BJ (cell line): ENCODE measurements around the gene ISLR2. TPM values are rescaled to one million over a fixed set of nuclear protein-coding genes. Genes with fewer than 3 reads are reported as not detected.
A peak's percentile ranks its signal among the peaks of the same experiment; 100 is the strongest.

Experiments used
- CTCF ChIA-PET: fragments of 350-600 bp; formaldehyde crosslinking; extraction: SDS; loops from one replicate; lab custom pipeline; 2021; ENCODE audit warnings: antibody characterized with exemption, inconsistent platforms; lab: Yijun Ruan, JAX
- POLR2A ChIA-PET: fragments of 300-600 bp; sonication (Branson Sonifier 250); formaldehyde crosslinking; extraction: SDS; loops from one replicate; lab custom pipeline; 2021; ENCODE audit warnings: antibody characterized with exemption; lab: Charles Lee
- DNase-seq: peaks from one replicate; pipeline ENCODE4 v3.0.0-alpha.2; 2011; ENCODE audit warnings: low read depth
- H3K27me3 ChIP-seq: 2 replicates; pipeline ENCODE4 v1.6.0; 2011; ENCODE audit warnings: low read length; ENCODE audit not compliant: control insufficient read depth, insufficient read depth
- H3K36me3 ChIP-seq: 2 replicates; pipeline ENCODE4 v1.5.1; 2011; ENCODE audit warnings: low read length; ENCODE audit not compliant: control insufficient read depth, insufficient read depth
- H3K4me3 ChIP-seq: 2 replicates; pipeline ENCODE4 v1.5.1; 2011; ENCODE audit warnings: low read depth, mild to moderate bottlenecking, control low read depth, low read length
- CTCF ChIP-seq: IDR thresholded peaks from 2 replicates; pipeline ENCODE4 v1.5.1; 2011; ENCODE audit warnings: low read depth, mild to moderate bottlenecking, control low read depth, inconsistent platforms, low read length, moderate library complexity; ENCODE audit not compliant: insufficient read depth
- polyA plus RNA-seq: library from polyadenylated mRNA; depleted of rRNA; stranded (reverse); fragments of >200 nt; gene quantifications from 2 replicates; pipeline ENCODE4 v1.2.3, GENCODE V29; 2011

Gene ISLR2
- polyA plus RNA-seq, 1 experiment: 0.02 TPM

GRCh38 chr15:74136814-74137536 is 6.6 kb downstream of the ISLR2 start:
- no peaks in the 10 kb centered on the region for H3K36me3 ChIP-seq
- CTCF ChIA-PET: interaction anchor here (0.6 kb wide), 1 partner anchor 17 kb away, joined by 3 read pairs; no protein-coding TSS in a partner anchor
- H3K4me3 ChIP-seq: peak overlapping the region; percentile 37
- DNase-seq: no peak
- no peak for TF ChIP-seq CTCF
- peaks cover 24% of the 10 kb centered on the region for H3K27me3 ChIP-seq
- POLR2A ChIA-PET: no interaction called here

GRCh38 chr15:74137537-74137894 is 7.1 kb downstream of the ISLR2 start:
- H3K36me3 ChIP-seq: no peaks in the 10 kb centered on the region
- no peak for DNase-seq
- no peak overlapping the region for H3K4me3 ChIP-seq
- TF ChIP-seq CTCF: no peak
- ChIA-PET POLR2A (no interaction called here), CTCF (interaction anchor here (0.6 to 1.4 kb wide), 2 partner anchors 17 to 170 kb away, joined by 3 to 4 read pairs; no protein-coding TSS in a partner anchor)
- H3K27me3 ChIP-seq: peaks cover 19% of the 10 kb centered on the region

- no peak for TF ChIP-seq CTCF
- no peak for DNase-seq
- no peak overlapping the region for H3K4me3 ChIP-seq
- H3K27me3 ChIP-seq: peaks cover 8% of the 10 kb centered on the region
- ChIA-PET CTCF (interaction anchor here (0.7 to 1.4 kb wide), 6 partner anchors 10 to 182 kb away, joined by 3 to 4 read pairs (median 3); no protein-coding TSS in a partner anchor), POLR2A (no interaction called here)
- no peaks in the 10 kb centered on the region for H3K36me3 ChIP-seq
These were observed 8.3 kb downstream of the ISLR2 start for GRCh38 chr15:74138642-74139041.

- TF ChIP-seq CTCF: no peak
- ChIA-PET POLR2A (no interaction called here), CTCF (no interaction called here)
- H3K27me3 ChIP-seq: peaks cover 4% of the 10 kb centered on the region
- H3K4me3 ChIP-seq: no peak overlapping the region
- H3K36me3 ChIP-seq: no peaks in the 10 kb centered on the region
- DNase-seq: no peak
These were observed 11.2 kb downstream of the ISLR2 start for GRCh38 chr15:74141591-74141990.

GRCh38 chr15:74144153-74144775 is 13.9 kb downstream of the ISLR2 start:
- H3K4me3 ChIP-seq: no peak overlapping the region
- H3K27me3 ChIP-seq: peaks cover 4% of the 10 kb centered on the region
- CTCF ChIA-PET: interaction anchor here (1.1 kb wide), 1 partner anchor 9 kb away, joined by 3 read pairs; no protein-coding TSS in a partner anchor
- no peak for DNase-seq
- POLR2A ChIA-PET: no interaction called here
- TF ChIP-seq CTCF: no peak
- no peaks in the 10 kb centered on the region for H3K36me3 ChIP-seq
